Superior temporal gyrus (tissue), 1 donor: ENCODE results near the gene PEX10.

Experiments
- DNase-seq: peaks from one replicate; pipeline ENCODE4 v3.0.0-alpha.2; 2016; ENCODE audit errors: extremely low spot score

PEX10 gene

GRCh38 chr1:2388004-2388913, 24.1 kb downstream of the PEX10 start:
- DNase-seq, result no peak

GRCh38 chr1:2386636-2387611, 25.4 kb downstream of the PEX10 start:
- no peak for DNase-seq

- DNase-seq, result no peak
Measured at GRCh38 chr1:2385606-2386280, 26.6 kb downstream of the PEX10 start.

- DNase-seq, result no peak
Measured at GRCh38 chr1:2384941-2385481, 27.4 kb downstream of the PEX10 start.

GRCh38 chr1:2384130-2384860, 28.1 kb downstream of the PEX10 start:
- DNase-seq, result peak; percentile 26

- DNase-seq, result no peak
Measured at GRCh38 chr1:2383576-2383975, 28.8 kb downstream of the PEX10 start.

- no peak for DNase-seq
Measured at GRCh38 chr1:2382621-2383361, 29.6 kb downstream of the PEX10 start.

GRCh38 chr1:2381741-2382620, 30.4 kb downstream of the PEX10 start:
- peak; percentile 69 for DNase-seq

- no peak for DNase-seq
Measured at GRCh38 chr1:2380816-2381591, 31.4 kb downstream of the PEX10 start.

GRCh38 chr1:2379733-2380404, 32.5 kb downstream of the PEX10 start:
- no peak for DNase-seq

GRCh38 chr1:2378956-2379732, 33.2 kb downstream of the PEX10 start:
- no peak for DNase-seq

GRCh38 chr1:2378441-2378851, 33.9 kb downstream of the PEX10 start:
- DNase-seq, result no peak

- DNase-seq, result no peak
Measured at GRCh38 chr1:2377751-2378440, 34.5 kb downstream of the PEX10 start.

- DNase-seq, result no peak
Measured at GRCh38 chr1:2376931-2377672, 35.3 kb downstream of the PEX10 start.

GRCh38 chr1:2376261-2376741, 36.1 kb downstream of the PEX10 start:
- DNase-seq, result no peak

- no peak for DNase-seq
Measured at GRCh38 chr1:2375923-2376260, 36.5 kb downstream of the PEX10 start.
